Retinal pigment epithelial cell (primary cell): ENCODE measurements around the gene MIA3.
"Not testable (repeated sequence)": the region's sequence is repeated elsewhere in the genome, so short reads cannot be mapped to it uniquely, and the experiment has no call there.

ENCODE experiments used
- DNase-seq: peaks from one replicate; pipeline ENCODE4 v3.0.0-alpha.2; 2010; ENCODE audit warnings: low read depth
- H3K4me3 ChIP-seq: 2 replicates; pipeline ENCODE4 v1.5.1; 2011; ENCODE audit warnings: mild to moderate bottlenecking, low read length, control low read depth, moderate library complexity
- CTCF ChIP-seq: conservative IDR thresholded peaks from 2 replicates; pipeline ENCODE4 v1.5.1; 2011; ENCODE audit warnings: low read depth, low read length, control low read depth, inconsistent platforms

The MIA3 gene

DNA sequence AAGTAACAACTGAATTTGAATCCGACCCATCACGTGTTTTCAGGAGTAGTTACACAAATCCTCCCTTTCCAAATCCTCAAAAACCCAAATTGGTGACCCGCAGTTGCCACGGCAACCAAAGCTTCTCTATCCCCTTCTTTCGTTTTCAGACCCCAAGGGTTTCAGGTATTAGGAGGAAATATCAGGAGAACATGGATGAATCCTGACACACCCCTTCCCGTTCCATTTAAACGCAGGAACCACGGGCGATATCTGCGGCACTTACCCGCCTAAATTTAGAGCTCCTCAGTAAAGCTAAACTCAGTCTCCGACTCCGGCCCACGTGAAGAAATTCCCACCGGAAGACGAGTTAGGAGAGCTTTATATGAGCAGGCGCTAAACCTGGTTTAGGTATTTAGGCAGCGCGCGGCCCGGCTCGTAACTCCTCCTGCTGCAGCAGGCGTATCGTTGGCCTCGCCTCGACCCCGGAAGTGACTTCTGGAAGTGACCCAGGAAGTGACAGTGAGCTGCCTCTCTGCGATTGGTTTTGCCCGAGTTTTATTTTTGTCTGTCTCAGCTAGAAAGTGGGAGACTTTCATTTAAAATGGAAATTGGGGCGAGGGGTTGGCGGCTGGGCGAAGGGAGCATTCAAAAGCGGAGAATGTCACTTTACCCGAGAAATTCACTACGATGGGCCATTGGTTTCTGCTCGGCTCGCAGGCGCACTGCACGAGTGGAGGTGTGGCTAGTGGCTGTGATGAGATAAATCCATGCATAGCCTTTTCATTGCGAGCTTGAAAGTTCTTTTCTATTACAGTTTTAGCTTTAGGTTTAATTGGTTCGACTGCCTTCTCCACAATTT, 28.2 kb upstream of the MIA3 start, which contains the start of gene TAF1A:
Gene TAF1A, minus strand, starts transcription at position 472 of the 841 bp plus-strand sequence.
- no peak for TF ChIP-seq CTCF

GRCh38 chr1:222592171-222592570, 25.7 kb upstream of the MIA3 start:
- TF ChIP-seq CTCF = no peak
- no peak overlapping the region for H3K4me3 ChIP-seq
- no peak for DNase-seq

More for the DNA sequence above, 28.2 kb upstream of the MIA3 start, which contains the start of gene TAF1A:
- H3K4me3 ChIP-seq = peak within 1 kb of the TSS; percentile 79
- DNase-seq = peak; percentile 43

DNA sequence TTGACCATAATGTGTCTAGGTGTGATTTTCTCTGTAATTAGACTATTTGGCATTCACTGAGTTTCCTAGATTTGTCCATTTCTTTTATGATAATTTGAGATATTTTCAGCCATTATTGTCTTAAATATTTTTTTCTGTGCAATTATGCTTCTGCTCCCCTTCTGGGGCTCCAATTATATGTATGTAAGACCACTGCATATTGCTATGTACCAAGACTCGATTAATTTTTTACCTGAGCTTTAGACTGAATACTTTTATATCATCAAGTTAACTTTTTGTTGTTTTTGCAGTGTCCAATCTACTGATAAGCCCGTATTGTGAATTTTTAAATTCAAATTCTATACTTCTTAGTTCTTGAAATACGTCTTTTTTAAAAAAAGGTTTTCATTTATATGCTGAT, 23.1 kb upstream of the MIA3 start:
- DNase-seq = no peak
- no peak overlapping the region for H3K4me3 ChIP-seq
- no peak for TF ChIP-seq CTCF

GRCh38 chr1:222596696-222597095, 21.2 kb upstream of the MIA3 start:
- H3K4me3 ChIP-seq = no peak overlapping the region
- DNase-seq = no peak
- no peak for TF ChIP-seq CTCF

- DNase-seq = no peak
- no peak overlapping the region for H3K4me3 ChIP-seq
- TF ChIP-seq CTCF = no peak
These were observed 17.6 kb upstream of the MIA3 start for GRCh38 chr1:222600281-222600680.

DNA sequence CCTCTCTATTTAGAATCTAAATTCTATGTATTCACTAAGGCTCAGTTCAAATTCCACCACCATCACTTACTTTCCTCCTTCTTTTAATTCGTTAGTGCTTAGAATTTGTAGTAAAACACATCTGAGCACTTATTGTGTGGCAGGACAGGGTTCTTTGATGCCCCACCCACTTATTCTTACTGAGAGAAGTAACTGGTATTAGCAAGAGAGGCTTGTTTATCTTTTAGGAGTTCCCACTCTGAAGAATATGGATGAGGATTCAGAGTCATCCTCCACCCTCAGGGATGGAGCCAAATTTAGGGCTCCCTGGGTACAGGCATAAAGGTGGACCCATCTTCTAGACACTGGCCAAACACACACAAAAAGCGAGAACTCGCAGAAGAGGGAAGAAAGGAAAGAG, 16.6 kb upstream of the MIA3 start:
- no peak for DNase-seq
- TF ChIP-seq CTCF = no peak
- no peak overlapping the region for H3K4me3 ChIP-seq

DNA sequence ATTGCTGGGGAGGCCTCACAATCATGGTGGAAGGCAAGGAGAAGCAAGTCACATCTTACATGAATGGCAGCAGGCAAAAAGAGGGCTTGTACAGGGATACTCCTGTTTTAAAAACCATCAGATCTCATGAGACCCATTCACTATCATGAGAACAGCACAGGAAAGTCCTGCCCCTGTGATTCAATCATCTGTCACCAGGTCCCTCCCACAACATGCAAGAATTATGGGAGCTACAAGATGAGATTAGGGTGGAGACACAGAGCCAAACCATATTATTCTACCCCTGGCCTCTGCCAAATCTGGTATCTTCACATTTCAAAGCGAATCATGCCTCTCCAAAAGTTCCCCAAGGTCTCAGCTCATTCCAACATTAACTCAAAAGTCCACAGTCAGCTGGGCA, 11.1 kb upstream of the MIA3 start:
- DNase-seq = no peak
- no peak overlapping the region for H3K4me3 ChIP-seq
- no peak for TF ChIP-seq CTCF

GRCh38 chr1:222609111-222609510, 8.8 kb upstream of the MIA3 start:
- not testable (repeated sequence) for H3K4me3 ChIP-seq, DNase-seq
